ENCODE data around the gene TMEM185B. TPM values are rescaled to one million over a fixed set of nuclear protein-coding genes. Genes with fewer than 3 reads are reported as not detected.

The TMEM185B gene
- total and polyA plus RNA-seq, 10 of the 15 experiments (the other 5 are each of a cell fraction or from before 2014, with no cell fraction given) = 2.4 to 20.9 (median 14.5) TPM

DNA sequence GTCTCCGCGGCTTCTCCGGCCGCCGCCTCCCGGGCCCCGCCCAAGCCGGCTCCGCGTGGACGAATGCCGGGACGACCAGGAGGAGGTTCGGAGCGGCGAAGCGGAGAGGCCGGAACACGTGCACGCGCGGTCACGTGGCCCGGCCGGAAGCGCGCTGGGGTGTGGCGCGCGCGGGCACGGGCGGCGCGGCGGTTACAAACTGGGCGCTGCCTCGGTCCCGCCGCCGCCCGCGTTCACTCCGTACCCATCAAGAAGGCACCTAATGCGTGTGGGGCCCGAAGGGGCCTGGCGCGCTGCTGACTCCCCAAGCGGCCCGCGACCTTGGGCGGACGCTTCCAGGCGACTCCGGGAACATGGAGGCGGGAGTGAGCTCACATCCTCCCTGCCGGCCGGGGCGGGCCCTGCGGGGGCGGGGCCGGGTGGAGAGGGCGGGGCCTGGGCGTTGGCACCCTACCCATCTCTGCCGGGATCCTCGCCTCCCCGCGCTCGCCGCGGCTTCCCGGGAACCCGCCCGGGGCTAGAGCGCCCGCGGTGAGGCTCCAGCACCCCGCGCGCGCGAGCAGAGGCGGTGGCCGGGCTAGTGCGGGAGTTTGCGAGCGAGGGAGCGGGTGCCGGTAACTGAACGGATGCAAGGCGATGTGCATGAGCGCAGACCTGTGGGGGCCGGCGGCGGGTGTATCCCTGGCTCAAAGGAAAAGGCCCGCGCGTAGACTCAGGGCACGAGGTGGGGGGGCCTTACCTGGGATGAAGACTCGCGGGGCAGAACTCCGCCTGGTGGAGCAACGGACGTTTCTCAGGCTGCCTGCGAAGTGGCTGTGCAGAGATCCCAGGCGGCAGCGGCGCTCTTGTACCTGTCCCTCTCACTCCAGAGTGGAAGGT lies at the start of gene TMEM185B (continued):
- TF ChIP-seq SMC3 (IDR thresholded peaks at IDR 0.05; ENCODE audit: borderline replicate concordance, low read length) (peak; percentile 29; the same call in 1 of the 2 replicates), CHD4 (IDR thresholded peaks at IDR 0.05) (no peak), EZH2 (IDR thresholded peaks at IDR 0.05; ENCODE audit: borderline replicate concordance, control insufficient read depth, low read depth, low read length) (no peak), CBX5 (IDR thresholded peaks at IDR 0.05; ENCODE audit: low read depth) (peak; percentile 53; the same call in 1 of the 2 replicates), TCF3 (IDR thresholded peaks at IDR 0.05; ENCODE audit: borderline replicate concordance, insufficient read depth, low read depth, low read length) (peak; percentile 48; the same call in 1 of the 2 replicates), RCOR1 (conservative IDR thresholded peaks at IDR 0.05; ENCODE audit: low read depth, low read length) (no peak), CBX3 (IDR thresholded peaks at IDR 0.05; ENCODE audit: borderline replicate concordance, low read depth) (no peak), BHLHE40 (IDR thresholded peaks at IDR 0.05; ENCODE audit: borderline replicate concordance in 1 of 2, low read depth in 2 of 2, low read length in 1 of 2) (peak; percentile 98 to 100), ZNF622 (IDR thresholded peaks at IDR 0.05) (no peak), SIN3A (IDR thresholded peaks at IDR 0.05; ENCODE audit: low read depth, low read length) (no peak; the same call in 1 of the 2 replicates), ZNF207 (IDR thresholded peaks at IDR 0.05; ENCODE audit: borderline replicate concordance) (peak; percentile 94), POLR2A (IDR thresholded peaks at IDR 0.05; ENCODE audit: low read depth, low read length) (peak; percentile 94), MYB (IDR thresholded peaks at IDR 0.05; ENCODE audit: borderline replicate concordance, low read depth, low read length) (no peak), SPI1 (IDR thresholded peaks at IDR 0.05; ENCODE audit: borderline replicate concordance, insufficient read depth, low read depth, low read length) (no peak), NR2C1 (IDR thresholded peaks at IDR 0.05) (peak; percentile 54), HDAC6 (IDR thresholded peaks at IDR 0.05; ENCODE audit: unreplicated experiment) (no peak)
- TF ChIP-seq, protein P1, sequence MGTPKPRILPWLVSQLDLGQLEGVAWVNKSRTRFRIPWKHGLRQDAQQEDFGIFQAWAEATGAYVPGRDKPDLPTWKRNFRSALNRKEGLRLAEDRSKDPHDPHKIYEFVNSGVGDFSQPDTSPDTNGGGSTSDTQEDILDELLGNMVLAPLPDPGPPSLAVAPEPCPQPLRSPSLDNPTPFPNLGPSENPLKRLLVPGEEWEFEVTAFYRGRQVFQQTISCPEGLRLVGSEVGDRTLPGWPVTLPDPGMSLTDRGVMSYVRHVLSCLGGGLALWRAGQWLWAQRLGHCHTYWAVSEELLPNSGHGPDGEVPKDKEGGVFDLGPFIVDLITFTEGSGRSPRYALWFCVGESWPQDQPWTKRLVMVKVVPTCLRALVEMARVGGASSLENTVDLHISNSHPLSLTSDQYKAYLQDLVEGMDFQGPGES (IDR thresholded peaks at IDR 0.05) = 0 out of 2 replicates have a peak, but pooled peaks have one; percentile 14
- TF ChIP-seq, protein P2, sequence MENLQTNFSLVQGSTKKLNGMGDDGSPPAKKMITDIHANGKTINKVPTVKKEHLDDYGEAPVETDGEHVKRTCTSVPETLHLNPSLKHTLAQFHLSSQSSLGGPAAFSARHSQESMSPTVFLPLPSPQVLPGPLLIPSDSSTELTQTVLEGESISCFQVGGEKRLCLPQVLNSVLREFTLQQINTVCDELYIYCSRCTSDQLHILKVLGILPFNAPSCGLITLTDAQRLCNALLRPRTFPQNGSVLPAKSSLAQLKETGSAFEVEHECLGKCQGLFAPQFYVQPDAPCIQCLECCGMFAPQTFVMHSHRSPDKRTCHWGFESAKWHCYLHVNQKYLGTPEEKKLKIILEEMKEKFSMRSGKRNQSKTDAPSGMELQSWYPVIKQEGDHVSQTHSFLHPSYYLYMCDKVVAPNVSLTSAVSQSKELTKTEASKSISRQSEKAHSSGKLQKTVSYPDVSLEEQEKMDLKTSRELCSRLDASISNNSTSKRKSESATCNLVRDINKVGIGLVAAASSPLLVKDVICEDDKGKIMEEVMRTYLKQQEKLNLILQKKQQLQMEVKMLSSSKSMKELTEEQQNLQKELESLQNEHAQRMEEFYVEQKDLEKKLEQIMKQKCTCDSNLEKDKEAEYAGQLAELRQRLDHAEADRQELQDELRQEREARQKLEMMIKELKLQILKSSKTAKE (IDR thresholded peaks at IDR 0.05; ENCODE audit: low read depth, poor library complexity, severe bottlenecking) = no peak
- TF ChIP-seq, protein P3, sequence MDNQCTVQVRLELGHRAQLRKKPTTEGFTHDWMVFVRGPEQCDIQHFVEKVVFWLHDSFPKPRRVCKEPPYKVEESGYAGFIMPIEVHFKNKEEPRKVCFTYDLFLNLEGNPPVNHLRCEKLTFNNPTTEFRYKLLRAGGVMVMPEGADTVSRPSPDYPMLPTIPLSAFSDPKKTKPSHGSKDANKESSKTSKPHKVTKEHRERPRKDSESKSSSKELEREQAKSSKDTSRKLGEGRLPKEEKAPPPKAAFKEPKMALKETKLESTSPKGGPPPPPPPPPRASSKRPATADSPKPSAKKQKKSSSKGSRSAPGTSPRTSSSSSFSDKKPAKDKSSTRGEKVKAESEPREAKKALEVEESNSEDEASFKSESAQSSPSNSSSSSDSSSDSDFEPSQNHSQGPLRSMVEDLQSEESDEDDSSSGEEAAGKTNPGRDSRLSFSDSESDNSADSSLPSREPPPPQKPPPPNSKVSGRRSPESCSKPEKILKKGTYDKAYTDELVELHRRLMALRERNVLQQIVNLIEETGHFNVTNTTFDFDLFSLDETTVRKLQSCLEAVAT (IDR thresholded peaks at IDR 0.05) = no peak
- TF ChIP-seq, protein P4, sequence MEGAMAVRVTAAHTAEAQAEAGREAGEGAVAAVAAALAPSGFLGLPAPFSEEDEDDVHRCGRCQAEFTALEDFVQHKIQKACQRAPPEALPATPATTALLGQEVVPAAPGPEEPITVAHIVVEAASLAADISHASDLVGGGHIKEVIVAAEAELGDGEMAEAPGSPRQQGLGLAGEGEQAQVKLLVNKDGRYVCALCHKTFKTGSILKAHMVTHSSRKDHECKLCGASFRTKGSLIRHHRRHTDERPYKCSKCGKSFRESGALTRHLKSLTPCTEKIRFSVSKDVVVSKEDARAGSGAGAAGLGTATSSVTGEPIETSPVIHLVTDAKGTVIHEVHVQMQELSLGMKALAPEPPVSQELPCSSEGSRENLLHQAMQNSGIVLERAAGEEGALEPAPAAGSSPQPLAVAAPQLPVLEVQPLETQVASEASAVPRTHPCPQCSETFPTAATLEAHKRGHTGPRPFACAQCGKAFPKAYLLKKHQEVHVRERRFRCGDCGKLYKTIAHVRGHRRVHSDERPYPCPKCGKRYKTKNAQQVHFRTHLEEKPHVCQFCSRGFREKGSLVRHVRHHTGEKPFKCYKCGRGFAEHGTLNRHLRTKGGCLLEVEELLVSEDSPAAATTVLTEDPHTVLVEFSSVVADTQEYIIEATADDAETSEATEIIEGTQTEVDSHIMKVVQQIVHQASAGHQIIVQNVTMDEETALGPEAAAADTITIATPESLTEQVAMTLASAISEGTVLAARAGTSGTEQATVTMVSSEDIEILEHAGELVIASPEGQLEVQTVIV (IDR thresholded peaks at IDR 0.05; ENCODE audit: borderline replicate concordance, partially characterized antibody) = no peak
- TF ChIP-seq, protein P5, sequence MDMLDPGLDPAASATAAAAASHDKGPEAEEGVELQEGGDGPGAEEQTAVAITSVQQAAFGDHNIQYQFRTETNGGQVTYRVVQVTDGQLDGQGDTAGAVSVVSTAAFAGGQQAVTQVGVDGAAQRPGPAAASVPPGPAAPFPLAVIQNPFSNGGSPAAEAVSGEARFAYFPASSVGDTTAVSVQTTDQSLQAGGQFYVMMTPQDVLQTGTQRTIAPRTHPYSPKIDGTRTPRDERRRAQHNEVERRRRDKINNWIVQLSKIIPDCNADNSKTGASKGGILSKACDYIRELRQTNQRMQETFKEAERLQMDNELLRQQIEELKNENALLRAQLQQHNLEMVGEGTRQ (IDR thresholded peaks at IDR 0.05; ENCODE audit: borderline replicate concordance, low read depth, low read length) = peak; percentile 95

All from GM12878 (cell line).